ENCODE measurements around the gene SNX19.

Gene SNX19

DNA sequence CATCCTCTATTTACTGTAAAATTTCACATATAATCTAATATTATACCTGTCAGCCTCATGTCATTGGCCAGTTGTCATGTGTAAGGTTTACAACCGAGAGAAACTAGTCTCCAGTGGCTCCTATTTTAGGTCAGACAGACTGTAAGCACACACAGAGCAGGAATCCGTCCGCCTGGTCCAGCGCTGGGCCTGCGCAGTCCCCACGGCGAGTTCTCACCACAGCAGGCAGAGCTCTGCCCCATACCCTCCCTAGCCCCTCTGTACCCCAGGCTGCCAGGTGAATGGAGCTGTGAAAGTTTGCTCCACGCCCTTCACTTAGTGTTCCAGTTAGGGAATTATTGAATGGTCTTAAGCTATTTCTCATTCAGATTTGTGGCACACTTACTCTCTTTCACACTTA, 63.7 kb downstream of the SNX19 start:
- H3K9ac ChIP-seq (ENCODE audit: low read length): no peak overlapping the region
- no peaks in the 10 kb centered on the region for H3K79me2 ChIP-seq (ENCODE audit: insufficient read depth, low read length)
- H3K9me3 ChIP-seq (ENCODE audit: low read length): no peaks in the 10 kb centered on the region
- H3K9me2 ChIP-seq (ENCODE audit: low read depth, low read length): no peaks in the 10 kb centered on the region
- no peaks in the 10 kb centered on the region for H3K27me3 ChIP-seq (ENCODE audit: insufficient read depth, low read length)
- H3K4me3 ChIP-seq (ENCODE audit: low read depth, low read length, poor library complexity, severe bottlenecking): no peak overlapping the region
- no peak overlapping the region for H2AFZ ChIP-seq (ENCODE audit: low read length)
- H3F3A ChIP-seq (ENCODE audit: insufficient read depth, low read length): no peaks in the 10 kb centered on the region
- TF ChIP-seq EZH2 (IDR thresholded peaks at IDR 0.05; ENCODE audit: borderline replicate concordance, low read length) (no peak), CTCF (IDR thresholded peaks at IDR 0.05; ENCODE audit: low read length) (no peak)
- no peaks in the 10 kb centered on the region for H3K36me3 ChIP-seq (ENCODE audit: insufficient read depth, low read length)
- H4K20me1 ChIP-seq (ENCODE audit: insufficient read depth, low read length): no peaks in the 10 kb centered on the region
- H3K27ac ChIP-seq (ENCODE audit: low read depth, low read length, poor library complexity, severe bottlenecking): no peak overlapping the region
- no peak overlapping the region for H3K4me2 ChIP-seq (ENCODE audit: low read length)
- H3K4me1 ChIP-seq (ENCODE audit: insufficient read depth, low read length, severe bottlenecking): no peaks in the 10 kb centered on the region

GRCh38 chr11:130850185-130850944, 65.9 kb downstream of the SNX19 start:
- no peak overlapping the region for H3K4me2 ChIP-seq (ENCODE audit: low read length)
- no peaks in the 10 kb centered on the region for H3K79me2 ChIP-seq (ENCODE audit: insufficient read depth, low read length)
- H3K27ac ChIP-seq (ENCODE audit: low read depth, low read length, poor library complexity, severe bottlenecking): no peak overlapping the region
- no peak overlapping the region for H3K4me3 ChIP-seq (ENCODE audit: low read depth, low read length, poor library complexity, severe bottlenecking)
- no peaks in the 10 kb centered on the region for H3K36me3 ChIP-seq (ENCODE audit: insufficient read depth, low read length)
- H2AFZ ChIP-seq (ENCODE audit: low read length): no peak overlapping the region
- H3K9ac ChIP-seq (ENCODE audit: low read length): no peak overlapping the region
- no peaks in the 10 kb centered on the region for H3K27me3 ChIP-seq (ENCODE audit: insufficient read depth, low read length)
- no peaks in the 10 kb centered on the region for H3F3A ChIP-seq (ENCODE audit: insufficient read depth, low read length)
- H4K20me1 ChIP-seq (ENCODE audit: insufficient read depth, low read length): no peaks in the 10 kb centered on the region
- TF ChIP-seq EZH2 (IDR thresholded peaks at IDR 0.05; ENCODE audit: borderline replicate concordance, low read length) (no peak), CTCF (IDR thresholded peaks at IDR 0.05; ENCODE audit: low read length) (no peak)
- no peaks in the 10 kb centered on the region for H3K9me3 ChIP-seq (ENCODE audit: low read length)
- no peaks in the 10 kb centered on the region for H3K9me2 ChIP-seq (ENCODE audit: low read depth, low read length)
- no peaks in the 10 kb centered on the region for H3K4me1 ChIP-seq (ENCODE audit: insufficient read depth, low read length, severe bottlenecking)

DNA sequence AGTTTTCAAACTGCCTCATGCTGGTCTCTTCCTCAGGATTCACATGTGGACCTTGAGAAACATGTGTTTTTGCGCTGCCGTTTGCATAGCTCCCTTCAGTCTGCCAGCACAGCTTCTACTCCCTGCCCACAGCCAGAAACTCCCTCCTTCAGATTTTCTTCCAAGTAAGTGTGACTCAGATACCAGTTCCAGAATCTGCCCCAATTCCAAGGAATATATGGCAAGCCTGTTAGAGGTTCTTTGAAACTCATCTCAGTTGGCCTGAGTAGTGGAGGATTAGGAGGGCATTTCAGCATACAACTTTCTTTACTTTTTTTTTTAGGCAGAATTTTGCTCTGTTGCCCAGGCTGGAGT, 67.1 kb downstream of the SNX19 start:
- H3K27me3 ChIP-seq (ENCODE audit: insufficient read depth, low read length): no peaks in the 10 kb centered on the region
- no peak overlapping the region for H3K27ac ChIP-seq (ENCODE audit: low read depth, low read length, poor library complexity, severe bottlenecking)
- H3K36me3 ChIP-seq (ENCODE audit: insufficient read depth, low read length): no peaks in the 10 kb centered on the region
- H3K79me2 ChIP-seq (ENCODE audit: insufficient read depth, low read length): no peaks in the 10 kb centered on the region
- H3K4me3 ChIP-seq (ENCODE audit: low read depth, low read length, poor library complexity, severe bottlenecking): no peak overlapping the region
- H3K4me1 ChIP-seq (ENCODE audit: insufficient read depth, low read length, severe bottlenecking): no peaks in the 10 kb centered on the region
- no peak overlapping the region for H3K9ac ChIP-seq (ENCODE audit: low read length)
- H4K20me1 ChIP-seq (ENCODE audit: insufficient read depth, low read length): no peaks in the 10 kb centered on the region
- H3F3A ChIP-seq (ENCODE audit: insufficient read depth, low read length): no peaks in the 10 kb centered on the region
- TF ChIP-seq CTCF (IDR thresholded peaks at IDR 0.05; ENCODE audit: low read length) (no peak), EZH2 (IDR thresholded peaks at IDR 0.05; ENCODE audit: borderline replicate concordance, low read length) (no peak)
- no peaks in the 10 kb centered on the region for H3K9me2 ChIP-seq (ENCODE audit: low read depth, low read length)
- no peak overlapping the region for H3K4me2 ChIP-seq (ENCODE audit: low read length)
- no peak overlapping the region for H2AFZ ChIP-seq (ENCODE audit: low read length)
- H3K9me3 ChIP-seq (ENCODE audit: low read length): no peaks in the 10 kb centered on the region

Data from OCI-LY1 (cell line).